B cell (primary cell): Measurements from ENCODE around the gene ZNF19. TPM values are rescaled to one million over a fixed set of nuclear protein-coding genes. Genes with fewer than 3 reads are reported as not detected.

ENCODE experiments used
- ATAC-seq: fragments of 200-7000 bp; cut with Tn5 transposase; one replicate; pipeline ENCODE4 v1.10.0; 2021; ENCODE audit warnings: low read depth, mild to moderate bottlenecking, moderate number of reproducible peaks, moderate library complexity
- CTCF ChIA-PET: fragments of 350-600 bp; sonication (Branson Sonifier 250); formaldehyde crosslinking; loops from one replicate; lab custom pipeline; 2021; ENCODE audit warnings: antibody characterized with exemption, inconsistent platforms; lab: Charles Lee
- POLR2A ChIA-PET: fragments of 350-600 bp; sonication (Branson Sonifier 250); formaldehyde crosslinking; loops from one replicate; lab custom pipeline; 2021; ENCODE audit warnings: antibody characterized with exemption; lab: Charles Lee
- DNase-seq: peaks from one replicate; pipeline ENCODE4 v3.0.0; 2013
- H2AFZ ChIP-seq: 2 replicates; pipeline ENCODE4 v1.6.1; 2012; ENCODE audit warnings: mild to moderate bottlenecking, low read depth, low read length; ENCODE audit not compliant: insufficient read depth, poor library complexity, severe bottlenecking
- H3K27ac ChIP-seq, 2 donors: 1 replicate in 1 of 2; 2 replicates in 1 of 2; pipeline ENCODE4 v1.5.1; 2012 to 2013; ENCODE audit warnings: low read length in 2 of 2, mild to moderate bottlenecking in 2 of 2, moderate library complexity in 1 of 2
- H3K27me3 ChIP-seq, 4 experiments: fragments of 200-600 bp in 1 of 4; sonication (generic) in 1 of 4; replicated peaks in 1 of 4; 1 replicate in 2 of 4; 2 replicates in 2 of 4; pipeline versions ENCODE4 v1.6.1 to v1.7.0; 2013 to 2016; ENCODE audit warnings: low read length in 3 of 4, mild to moderate bottlenecking in 2 of 4, mixed read lengths in 1 of 4, moderate library complexity in 1 of 4; ENCODE audit not compliant: insufficient read depth in 4 of 4, control insufficient read depth in 3 of 4; ENCODE audit errors: control extremely low read depth in 1 of 4
- H3K36me3 ChIP-seq, 2 experiments: replicated peaks in 1 of 2; 1 replicate in 1 of 2; 2 replicates in 1 of 2; pipeline versions ENCODE4 v1.6.1 to v1.7.1; 2013; ENCODE audit warnings: low read length in 1 of 2; ENCODE audit not compliant: insufficient read depth in 2 of 2, control insufficient read depth in 1 of 2; ENCODE audit errors: control extremely low read depth in 1 of 2, extremely low read depth in 1 of 2
- H3K4me1 ChIP-seq, 2 donors: fragments of 200-600 bp in 1 of 2; sonication (generic) in 1 of 2; 1 replicate in 1 of 2; 2 replicates in 1 of 2; pipeline versions ENCODE4 v1.5.1 to v1.6.1; 2013 to 2017; ENCODE audit warnings: low read length in 2 of 2; ENCODE audit not compliant: control insufficient read depth in 2 of 2, insufficient read depth in 2 of 2
- H3K4me2 ChIP-seq: replicated peaks from 2 replicates; pipeline ENCODE3; 2012; ENCODE audit warnings: mild to moderate bottlenecking, low read depth, low read length; ENCODE audit not compliant: poor library complexity, severe bottlenecking
- H3K4me3 ChIP-seq, 5 experiments: fragments of 200-600 bp in 1 of 5; sonication (generic) in 1 of 5; 1 replicate in 3 of 5; 2 replicates in 2 of 5; pipeline versions ENCODE4 v1.5.1 to v1.7.0; 2011 to 2016; ENCODE audit warnings: low read length in 4 of 5, mild to moderate bottlenecking in 4 of 5, low read depth in 2 of 5, control low read depth in 1 of 5, moderate library complexity in 1 of 5; ENCODE audit not compliant: insufficient read depth in 1 of 5; ENCODE audit errors: control extremely low read depth in 1 of 5, extremely low read depth in 1 of 5
- H3K79me2 ChIP-seq: fragments of 200-600 bp; sonication (generic); one replicate; pipeline ENCODE4 v1.6.0; 2016; ENCODE audit warnings: low read length; ENCODE audit not compliant: control insufficient read depth, insufficient read depth
- H3K9ac ChIP-seq: fragments of 200-600 bp; sonication (generic); 2 replicates; pipeline ENCODE4 v1.6.1; 2017; ENCODE audit warnings: mild to moderate bottlenecking, low read length, moderate library complexity
- H3K9me3 ChIP-seq, 3 donors: one replicate each; pipeline versions ENCODE4 v1.6.1 to v1.7.1; 2013; ENCODE audit warnings: low read length in 2 of 3; ENCODE audit not compliant: control insufficient read depth in 2 of 3, insufficient read depth in 1 of 3; ENCODE audit errors: control extremely low read depth in 1 of 3
- H4K20me1 ChIP-seq: 2 replicates; pipeline ENCODE4 v1.6.0; 2012; ENCODE audit warnings: mild to moderate bottlenecking, low read length; ENCODE audit not compliant: insufficient read depth, control insufficient read depth, poor library complexity, severe bottlenecking
- H3K27ac Mint-ChIP-seq: one replicate; pipeline ENCODE4 v1.8.0; 2021; ENCODE audit warnings: mixed read lengths
- H3K27me3 Mint-ChIP-seq: one replicate; pipeline ENCODE4 v1.8.0; 2021; ENCODE audit warnings: mixed read lengths
- H3K4me1 Mint-ChIP-seq: one replicate; pipeline ENCODE4 v1.8.0; 2021; ENCODE audit warnings: mixed read lengths
- H3K4me3 Mint-ChIP-seq: one replicate; pipeline ENCODE4 v1.8.0; 2021; ENCODE audit warnings: mixed read lengths
- H3K9me3 Mint-ChIP-seq: one replicate; pipeline ENCODE4 v1.8.0; 2022; ENCODE audit warnings: mixed read lengths; ENCODE audit not compliant: insufficient read depth
- EZH2 ChIP-seq: IDR thresholded peaks from 2 replicates; pipeline ENCODE4 v1.6.1; 2012; ENCODE audit warnings: borderline replicate concordance, low read depth, mild to moderate bottlenecking, moderate library complexity, low read length; ENCODE audit not compliant: insufficient read depth, poor library complexity, severe bottlenecking
- WGBS: methylation state at CpG from one replicate; pipeline ENCODE4 v1.1.5; 2013; ENCODE audit warnings: missing lambda C conversion rate; ENCODE audit not compliant: insufficient coverage; 5-methylcytosine and 5-hydroxymethylcytosine counted together
- intact Hi-C: fragments of 100-400 bp; cut with micrococcal nuclease; formaldehyde crosslinking; loops from one replicate; pipeline ENCODE4 v1.10.0; 2022
- polyA plus RNA-seq: library from polyadenylated mRNA; depleted of rRNA; stranded (reverse); fragments of >200 nt; gene quantifications from 2 replicates; pipeline ENCODE4 v1.2.3, GENCODE V29; 2012
- total RNA-seq, 2 donors: library from RNA; stranded (reverse); fragments of 120-200 nt in 1 of 2; gene quantifications; 1 replicate in 1 of 2; 2 replicates in 1 of 2; pipeline versions ENCODE4 v1.2.3 to v1.2.4, GENCODE V29; 2013 to 2022
- TF ChIP-seq, protein P1 (sequence below): fragments of 200-600 bp; IDR thresholded peaks from one replicate; pipeline ENCODE4 v1.8.0; 2022; ENCODE audit warnings: antibody characterized with exemption, mild to moderate bottlenecking

Gene ZNF19
- total and polyA plus RNA-seq, 2 donors (not counting 1 experiment from before 2014, with no cell fraction given): 2.4 to 12.6 TPM

DNA sequence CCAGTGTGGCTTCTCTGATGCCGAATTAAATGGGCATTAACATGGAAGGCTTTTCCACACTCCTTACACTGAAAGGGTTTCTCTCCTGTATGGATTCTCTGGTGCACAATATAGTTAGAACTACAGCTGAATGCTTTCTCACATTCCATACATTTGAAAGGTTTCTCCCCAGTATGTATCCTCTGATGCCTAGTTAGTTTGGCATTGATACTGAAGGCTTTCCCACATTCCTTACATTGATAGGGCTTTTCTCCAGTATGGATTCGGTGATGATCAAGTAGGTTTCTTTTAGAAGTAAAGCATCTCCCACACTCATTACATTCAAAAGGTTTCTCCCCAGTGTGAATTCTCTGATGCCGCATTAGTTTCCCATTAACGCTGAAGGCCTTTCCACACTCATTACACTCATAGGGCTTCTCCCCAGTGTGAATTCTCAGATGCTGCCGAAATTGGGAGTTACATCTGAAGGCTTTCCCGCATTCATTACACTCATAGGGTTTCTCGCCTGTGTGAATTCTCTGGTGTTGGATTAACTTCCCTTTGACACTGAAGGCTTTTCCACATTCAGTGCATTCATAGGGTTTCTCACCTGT, 40.8 kb downstream of the ZNF19 start:
- CTCF ChIA-PET: interaction anchor here (1.9 kb wide), 1 partner anchor 51 kb away, joined by 8 read pairs; no protein-coding TSS in a partner anchor
- H3K36me3 ChIP-seq: peaks cover 5 to 54% of the 10 kb centered on the region in 2 experiments
- no peak for DNase-seq

DNA sequence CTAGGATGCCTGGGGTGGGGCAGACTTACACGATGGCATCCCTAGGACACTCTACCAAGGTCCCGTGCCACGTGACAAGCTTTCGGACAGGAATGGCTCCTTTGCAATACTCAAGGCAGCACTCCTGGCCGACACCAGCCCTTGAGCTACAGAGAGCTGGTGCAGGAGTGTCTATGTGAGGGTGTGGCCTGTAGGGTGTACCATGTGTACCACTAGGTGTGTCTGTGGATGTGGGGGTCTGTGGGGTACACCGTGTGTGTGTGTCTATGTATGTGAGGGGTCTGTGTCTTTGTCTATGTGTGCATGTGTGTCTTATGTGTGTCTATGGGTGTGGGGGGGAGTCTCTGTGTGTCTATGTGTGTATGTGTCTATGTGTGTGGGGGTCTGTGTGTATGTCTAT, 45.4 kb downstream of the ZNF19 start:
- WGBS: 98% methylated on average over 6 of the region's 6 CpGs
- CTCF ChIA-PET: interaction anchor here (0.5 kb wide), 1 partner anchor 167 kb away, joined by 3 read pairs; no protein-coding TSS in a partner anchor
- intact Hi-C loops: no loop called here

More for the DNA sequence above, 40.8 kb downstream of the ZNF19 start:
- Histone ChIP-seq H3K9ac (no peak overlapping the region), H3K4me2 (no peak overlapping the region), H3K4me1 (no peaks in the 10 kb centered on the region), H3K27me3 (no peaks in the 10 kb centered on the region), H3K27ac (no peak overlapping the region), H3K9me3 (peaks cover 19 to 82% (median 63%) of the 10 kb centered on the region in 3 donors), H3K4me3 (peak overlapping the region in 1 of 5 experiments; percentile 11), H2AFZ (no peak overlapping the region), H3K79me2 (no peaks in the 10 kb centered on the region), H4K20me1 (no peaks in the 10 kb centered on the region)
- Mint-ChIP-seq H3K27ac (no peak overlapping the region), H3K9me3 (peaks cover 32% of the 10 kb centered on the region), H3K27me3 (no peaks in the 10 kb centered on the region), H3K4me3 (no peak overlapping the region), H3K4me1 (no peaks in the 10 kb centered on the region)
- TF ChIP-seq EZH2: no peak
- TF ChIP-seq, protein P1, sequence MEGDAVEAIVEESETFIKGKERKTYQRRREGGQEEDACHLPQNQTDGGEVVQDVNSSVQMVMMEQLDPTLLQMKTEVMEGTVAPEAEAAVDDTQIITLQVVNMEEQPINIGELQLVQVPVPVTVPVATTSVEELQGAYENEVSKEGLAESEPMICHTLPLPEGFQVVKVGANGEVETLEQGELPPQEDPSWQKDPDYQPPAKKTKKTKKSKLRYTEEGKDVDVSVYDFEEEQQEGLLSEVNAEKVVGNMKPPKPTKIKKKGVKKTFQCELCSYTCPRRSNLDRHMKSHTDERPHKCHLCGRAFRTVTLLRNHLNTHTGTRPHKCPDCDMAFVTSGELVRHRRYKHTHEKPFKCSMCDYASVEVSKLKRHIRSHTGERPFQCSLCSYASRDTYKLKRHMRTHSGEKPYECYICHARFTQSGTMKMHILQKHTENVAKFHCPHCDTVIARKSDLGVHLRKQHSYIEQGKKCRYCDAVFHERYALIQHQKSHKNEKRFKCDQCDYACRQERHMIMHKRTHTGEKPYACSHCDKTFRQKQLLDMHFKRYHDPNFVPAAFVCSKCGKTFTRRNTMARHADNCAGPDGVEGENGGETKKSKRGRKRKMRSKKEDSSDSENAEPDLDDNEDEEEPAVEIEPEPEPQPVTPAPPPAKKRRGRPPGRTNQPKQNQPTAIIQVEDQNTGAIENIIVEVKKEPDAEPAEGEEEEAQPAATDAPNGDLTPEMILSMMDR: no peak
- POLR2A ChIA-PET: no interaction called here
- no peak for ATAC-seq
- intact Hi-C loops: no loop called here
- no CpG with 5 or more reads among the region's 7 CpGs for WGBS

More for the DNA sequence above, 45.4 kb downstream of the ZNF19 start:
- Mint-ChIP-seq H3K4me1 (no peaks in the 10 kb centered on the region), H3K27me3 (peaks cover 7% of the 10 kb centered on the region), H3K9me3 (peaks cover 10% of the 10 kb centered on the region), H3K27ac (no peak overlapping the region), H3K4me3 (no peak overlapping the region)
- no peak overlapping the region for H3K4me3 ChIP-seq
- H3K4me2 ChIP-seq: no peak overlapping the region
- POLR2A ChIA-PET: no interaction called here
- peaks cover 9 to 59% (median 47%) of the 10 kb centered on the region in 3 donors for H3K9me3 ChIP-seq
- peaks cover 0 to 10% (median 0%) of the 10 kb centered on the region in 4 experiments for H3K27me3 ChIP-seq
- H3K79me2 ChIP-seq: no peaks in the 10 kb centered on the region
- no peaks in the 10 kb centered on the region for H4K20me1 ChIP-seq
- peaks cover 0 to 7% of the 10 kb centered on the region in 2 experiments for H3K36me3 ChIP-seq
- no peak overlapping the region for H3K27ac ChIP-seq
- H2AFZ ChIP-seq: no peak overlapping the region
- TF ChIP-seq, protein P1: no peak
- no peak for TF ChIP-seq EZH2
- no peak overlapping the region for H3K9ac ChIP-seq
- no peak for ATAC-seq
- no peaks in the 10 kb centered on the region for H3K4me1 ChIP-seq
- no peak for DNase-seq
